HG03060 (cell line): ENCODE data around the gene MIF.
"Not testable (repeated sequence)": the region's sequence is repeated elsewhere in the genome, so short reads cannot be mapped to it uniquely, and the experiment has no call there.

Source experiments
- ATAC-seq: cut with Tn5 transposase; IDR thresholded peaks from one replicate; pipeline ENCODE4 v1.9.1; 2021; ENCODE audit warnings: low read depth, moderate number of reproducible peaks; ENCODE audit not compliant: unreplicated experiment

MIF gene

DNA sequence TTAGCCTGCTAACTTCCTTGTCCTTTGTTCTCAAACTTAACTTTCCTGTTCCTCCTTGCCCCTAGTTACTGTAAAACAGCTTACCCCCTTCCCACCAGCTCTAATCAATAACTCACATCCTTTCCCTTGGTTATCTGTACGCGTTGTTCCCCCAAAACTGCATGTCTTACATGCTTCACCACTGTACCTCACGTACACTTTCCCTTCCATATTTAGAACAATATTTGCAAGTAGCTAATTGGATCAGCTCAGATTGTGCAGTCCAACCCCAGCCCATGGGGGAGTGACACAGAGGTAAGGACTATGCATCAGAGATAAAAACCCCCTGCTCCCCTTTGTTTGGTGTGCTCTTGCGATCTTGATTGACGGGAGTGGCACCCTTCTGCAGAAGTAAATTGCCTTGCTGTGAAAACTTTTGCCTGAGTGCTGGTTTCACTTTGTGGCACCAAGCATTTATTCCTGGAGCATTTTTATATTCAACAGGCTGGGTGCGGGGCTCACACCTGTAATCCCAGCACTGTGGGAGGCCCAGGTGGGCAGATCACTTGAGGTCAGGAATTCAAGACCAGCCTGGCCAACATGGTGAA, 30.9 kb downstream of the MIF start:
- no peak for ATAC-seq

DNA sequence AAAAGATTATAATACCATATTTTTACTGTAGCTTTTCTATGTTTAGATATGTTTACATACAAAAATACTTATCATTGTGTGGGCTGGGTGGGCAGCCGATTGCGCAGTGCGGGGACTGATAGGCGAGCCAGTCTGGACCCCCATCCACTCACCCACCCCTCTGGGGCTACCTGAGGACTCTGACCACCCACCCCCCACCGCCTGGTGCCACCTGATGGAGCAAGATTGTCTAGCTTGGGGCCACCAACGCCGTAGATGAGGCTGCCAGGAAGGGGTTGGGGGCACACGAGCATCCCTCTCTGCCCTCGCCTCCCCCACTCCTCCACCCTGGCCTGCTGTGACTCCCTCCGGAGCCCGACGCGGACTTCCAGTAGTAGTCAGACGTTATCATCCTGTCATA, 32.4 kb downstream of the MIF start:
- ATAC-seq: no peak

DNA sequence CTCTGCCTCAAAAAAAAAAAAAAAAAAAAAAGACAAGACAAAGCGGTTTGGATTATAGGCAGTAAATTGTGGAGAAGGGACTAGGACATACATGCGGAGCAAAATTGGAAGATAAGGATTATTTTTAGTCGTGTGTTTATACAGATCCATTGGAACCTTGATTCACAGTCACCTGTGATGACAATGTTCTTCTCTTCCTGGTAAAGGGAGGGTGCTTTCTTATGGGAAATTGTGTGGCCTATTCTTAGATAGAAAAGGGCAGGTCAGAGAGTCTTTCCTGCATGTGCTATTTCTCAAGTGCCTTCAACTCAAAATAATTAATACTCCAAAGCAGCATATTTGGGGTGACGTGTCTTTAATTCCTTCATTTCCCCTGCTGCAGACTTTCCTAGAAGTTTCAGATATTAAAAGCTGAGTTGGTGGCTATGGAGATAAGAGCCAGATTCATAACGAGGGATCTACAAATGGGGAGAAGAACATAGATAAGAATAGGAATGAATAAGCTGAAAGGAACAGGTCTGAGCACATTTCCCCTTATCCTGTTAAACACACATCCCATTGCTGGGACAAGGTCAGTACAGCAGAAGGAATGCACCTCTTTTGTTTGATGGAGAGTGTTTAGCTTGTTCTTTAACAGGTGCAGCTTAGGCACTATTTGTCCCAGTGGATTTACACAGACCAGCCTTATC, 44.3 kb downstream of the MIF start:
- ATAC-seq: no peak

DNA sequence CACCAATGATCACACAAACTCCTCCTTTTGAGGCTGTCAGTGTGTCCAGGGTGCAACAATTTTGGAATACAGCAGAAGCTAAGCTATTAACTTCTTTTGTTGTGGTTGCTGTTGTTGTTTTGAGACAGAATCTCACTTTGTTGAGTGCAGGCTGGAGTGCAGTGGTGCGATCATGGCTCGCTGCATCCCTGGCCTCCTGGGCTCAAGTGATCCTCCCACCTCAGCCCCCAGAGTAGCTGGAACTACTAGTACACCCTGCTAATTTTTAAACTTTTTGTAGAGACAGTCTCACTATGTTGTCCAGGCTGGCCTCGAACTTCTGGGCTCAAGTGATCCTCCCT, 44.8 kb downstream of the MIF start:
- ATAC-seq: no peak

DNA sequence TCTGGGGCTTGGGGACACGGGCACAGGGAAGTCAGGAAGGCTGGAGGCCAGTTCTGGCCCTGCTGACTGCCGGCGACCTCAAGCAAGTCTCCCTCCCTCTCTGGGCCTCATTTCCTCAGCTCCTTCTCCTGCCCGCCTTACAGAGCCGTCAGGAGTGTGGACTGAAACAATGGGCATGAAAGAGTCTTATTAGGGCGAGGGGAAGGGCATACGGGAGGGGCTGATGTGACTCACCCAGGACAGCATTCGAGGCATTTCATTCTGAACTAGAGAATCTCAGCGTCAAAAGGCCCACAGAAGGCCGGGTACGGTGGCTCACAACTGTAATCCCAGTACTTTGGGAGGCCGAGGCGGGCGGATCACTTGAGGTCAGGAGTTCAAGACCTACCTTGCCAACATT, 46.0 kb downstream of the MIF start:
- not testable (repeated sequence) for ATAC-seq
